ENCODE measurements around the gene SLC6A6. TPM values are rescaled to one million over a fixed set of nuclear protein-coding genes. Genes with fewer than 3 reads are reported as not detected.

The SLC6A6 gene
- total RNA-seq, 2 donors from 2014 or later = 43.1 to 56.5 TPM

DNA sequence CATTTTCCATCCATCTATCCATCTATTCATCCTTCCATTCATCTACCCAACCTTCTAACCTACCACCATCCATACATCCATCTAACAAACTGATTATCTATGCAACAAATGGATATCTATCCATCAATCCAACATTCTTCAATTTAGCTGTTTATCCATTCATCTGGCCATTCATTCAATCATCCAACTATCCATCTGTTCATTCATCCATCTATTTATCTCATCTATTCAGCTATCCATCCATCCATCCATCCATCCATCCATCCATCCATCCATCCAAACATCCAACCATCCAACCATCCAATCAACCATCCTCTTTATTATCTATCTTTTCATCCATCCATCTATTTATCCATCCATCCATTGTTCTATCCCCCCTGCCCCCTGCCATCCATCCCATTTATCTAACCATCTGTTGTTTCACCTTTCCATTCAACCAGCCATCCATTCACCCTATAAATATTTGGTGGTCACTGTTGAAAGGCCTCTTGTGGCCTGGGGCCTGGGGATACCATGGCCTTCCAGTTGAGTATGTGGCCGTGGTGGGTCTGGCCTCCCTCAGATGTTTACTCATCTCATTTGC is 44.7 kb downstream of the SLC6A6 start:
- no peak overlapping the region for H3K4me3 ChIP-seq (ENCODE audit: low read length)
- peaks cover 9% of the 10 kb centered on the region for H3K9me3 ChIP-seq (ENCODE audit: control insufficient read depth, low read length)
- no peaks in the 10 kb centered on the region for H3K4me1 ChIP-seq (ENCODE audit: control insufficient read depth, insufficient read depth, low read length)
- H3K36me3 ChIP-seq (ENCODE audit: control insufficient read depth, insufficient read depth, low read length) = peaks cover 44% of the 10 kb centered on the region
- no peak overlapping the region for H3K27ac Mint-ChIP-seq
- H3K9me3 Mint-ChIP-seq = peaks cover 7% of the 10 kb centered on the region
- 98 to 100% methylated on average over 1 of the region's 1 CpG for WGBS, 2 experiments (ENCODE audit: insufficient coverage in 1 of 2, insufficient read length in 1 of 2)
- no peaks in the 10 kb centered on the region for H3K27me3 ChIP-seq (ENCODE audit: control insufficient read depth, insufficient read depth, low read length, poor library complexity, severe bottlenecking)
- H3K36me3 Mint-ChIP-seq (ENCODE audit: low read depth) = peaks cover 73% of the 10 kb centered on the region
- no peaks in the 10 kb centered on the region for H3K27me3 Mint-ChIP-seq (ENCODE audit: insufficient read depth)
- H3K4me1 Mint-ChIP-seq = no peaks in the 10 kb centered on the region
- no peak for DNase-seq
- H3K27ac ChIP-seq (ENCODE audit: low read depth, low read length) = no peak overlapping the region
- H3K9ac ChIP-seq (ENCODE audit: extremely low read depth, low read length, poor library complexity, severe bottlenecking) = no peak overlapping the region
- TF ChIP-seq, protein P1, sequence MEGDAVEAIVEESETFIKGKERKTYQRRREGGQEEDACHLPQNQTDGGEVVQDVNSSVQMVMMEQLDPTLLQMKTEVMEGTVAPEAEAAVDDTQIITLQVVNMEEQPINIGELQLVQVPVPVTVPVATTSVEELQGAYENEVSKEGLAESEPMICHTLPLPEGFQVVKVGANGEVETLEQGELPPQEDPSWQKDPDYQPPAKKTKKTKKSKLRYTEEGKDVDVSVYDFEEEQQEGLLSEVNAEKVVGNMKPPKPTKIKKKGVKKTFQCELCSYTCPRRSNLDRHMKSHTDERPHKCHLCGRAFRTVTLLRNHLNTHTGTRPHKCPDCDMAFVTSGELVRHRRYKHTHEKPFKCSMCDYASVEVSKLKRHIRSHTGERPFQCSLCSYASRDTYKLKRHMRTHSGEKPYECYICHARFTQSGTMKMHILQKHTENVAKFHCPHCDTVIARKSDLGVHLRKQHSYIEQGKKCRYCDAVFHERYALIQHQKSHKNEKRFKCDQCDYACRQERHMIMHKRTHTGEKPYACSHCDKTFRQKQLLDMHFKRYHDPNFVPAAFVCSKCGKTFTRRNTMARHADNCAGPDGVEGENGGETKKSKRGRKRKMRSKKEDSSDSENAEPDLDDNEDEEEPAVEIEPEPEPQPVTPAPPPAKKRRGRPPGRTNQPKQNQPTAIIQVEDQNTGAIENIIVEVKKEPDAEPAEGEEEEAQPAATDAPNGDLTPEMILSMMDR (conservative IDR thresholded peaks at IDR 0.05) = no peak
- no peak overlapping the region for H3K4me3 Mint-ChIP-seq

DNA sequence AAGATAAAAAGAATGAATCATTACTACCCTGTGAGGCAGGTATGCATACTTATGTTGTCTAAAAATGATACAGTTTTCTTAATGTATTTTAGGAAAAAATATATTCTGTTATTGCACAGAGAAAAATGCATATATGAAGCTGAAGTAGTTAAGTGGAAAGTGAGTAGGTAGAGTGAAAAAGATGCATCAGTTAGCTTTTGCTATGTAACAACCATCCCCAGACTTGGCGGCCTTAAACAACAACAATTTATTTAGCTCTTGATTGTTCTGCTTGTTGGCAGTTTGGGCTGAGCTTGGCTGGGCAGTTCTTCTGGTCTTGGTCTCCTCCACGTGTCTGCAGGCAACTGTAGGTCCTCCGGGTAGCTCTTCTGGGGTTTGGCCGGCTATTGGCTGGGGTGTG is 45.7 kb downstream of the SLC6A6 start:
- H3K27me3 Mint-ChIP-seq (ENCODE audit: insufficient read depth) = no peaks in the 10 kb centered on the region
- no peak overlapping the region for H3K4me3 Mint-ChIP-seq
- 96 to 100% methylated on average over 4 of the region's 4 CpGs for WGBS, 2 experiments (ENCODE audit: insufficient coverage in 1 of 2, insufficient read length in 1 of 2)
- peaks cover 79% of the 10 kb centered on the region for H3K36me3 Mint-ChIP-seq (ENCODE audit: low read depth)
- no peak overlapping the region for H3K9ac ChIP-seq (ENCODE audit: extremely low read depth, low read length, poor library complexity, severe bottlenecking)
- H3K27me3 ChIP-seq (ENCODE audit: control insufficient read depth, insufficient read depth, low read length, poor library complexity, severe bottlenecking) = no peaks in the 10 kb centered on the region
- H3K9me3 ChIP-seq (ENCODE audit: control insufficient read depth, low read length) = peaks cover 9% of the 10 kb centered on the region
- H3K4me3 ChIP-seq (ENCODE audit: low read length) = no peak overlapping the region
- H3K9me3 Mint-ChIP-seq = peaks cover 7% of the 10 kb centered on the region
- no peak overlapping the region for H3K27ac ChIP-seq (ENCODE audit: low read depth, low read length)
- DNase-seq = no peak
- no peaks in the 10 kb centered on the region for H3K4me1 Mint-ChIP-seq
- TF ChIP-seq, protein P1 (conservative IDR thresholded peaks at IDR 0.05) = no peak
- H3K27ac Mint-ChIP-seq = no peak overlapping the region
- H3K4me1 ChIP-seq (ENCODE audit: control insufficient read depth, insufficient read depth, low read length) = no peaks in the 10 kb centered on the region
- H3K36me3 ChIP-seq (ENCODE audit: control insufficient read depth, insufficient read depth, low read length) = peaks cover 50% of the 10 kb centered on the region

DNA sequence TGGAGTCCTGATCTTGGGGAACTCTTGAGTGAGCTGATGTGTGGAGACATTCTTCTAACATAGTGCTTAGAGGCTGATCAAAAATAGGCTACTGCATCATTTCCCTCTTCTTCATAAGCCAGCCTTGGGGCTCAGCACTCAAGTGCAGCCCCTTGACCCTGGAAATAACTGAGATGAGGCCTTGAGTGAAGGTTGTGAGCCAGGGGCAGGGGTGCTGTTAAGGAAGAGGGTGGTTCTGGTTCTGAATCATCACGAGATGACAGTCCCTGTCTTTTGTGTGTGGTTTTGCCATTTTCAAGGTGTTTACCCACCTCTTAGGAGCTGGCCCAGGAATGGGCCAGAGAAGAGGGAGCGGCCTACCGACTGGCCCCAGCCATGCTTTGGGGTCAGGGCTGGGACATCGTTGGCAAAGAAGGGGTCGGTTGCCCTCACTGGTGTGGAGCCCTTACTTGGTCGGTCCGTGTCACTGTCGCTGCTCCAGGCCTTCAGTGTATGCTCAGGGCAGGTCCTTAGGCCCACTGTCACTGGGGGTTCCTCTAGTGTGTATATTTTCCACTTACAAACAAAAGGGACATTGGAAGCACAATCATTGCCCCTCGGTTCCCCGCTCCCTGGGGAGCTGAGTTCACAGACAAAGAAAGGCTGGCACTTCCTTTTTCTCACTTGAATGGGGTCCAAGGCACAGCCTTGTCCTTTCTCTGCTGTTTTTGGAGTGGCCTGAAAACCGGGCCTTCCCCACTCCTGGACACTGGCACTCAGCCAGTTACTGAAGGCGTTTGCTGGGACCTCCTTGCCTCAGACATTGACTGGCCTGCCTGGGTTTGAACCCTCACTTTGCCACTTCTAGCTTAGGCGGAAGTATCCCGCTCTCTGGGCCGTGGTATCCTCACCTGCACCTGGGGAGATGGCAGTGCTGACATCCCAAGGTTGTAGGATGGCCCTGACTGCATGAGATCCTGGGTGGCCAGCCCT is 46.6 kb downstream of the SLC6A6 start:
- TF ChIP-seq, protein P1 (conservative IDR thresholded peaks at IDR 0.05) = no peak
- 90 to 91% methylated on average over 10 to 15 of the region's 15 CpGs for WGBS, 2 experiments (ENCODE audit: insufficient coverage in 1 of 2, insufficient read length in 1 of 2)
- no peak overlapping the region for H3K9ac ChIP-seq (ENCODE audit: extremely low read depth, low read length, poor library complexity, severe bottlenecking)
- peaks cover 7% of the 10 kb centered on the region for H3K9me3 Mint-ChIP-seq
- no peak overlapping the region for H3K4me3 Mint-ChIP-seq
- H3K9me3 ChIP-seq (ENCODE audit: control insufficient read depth, low read length) = peaks cover 9% of the 10 kb centered on the region
- H3K4me1 ChIP-seq (ENCODE audit: control insufficient read depth, insufficient read depth, low read length) = no peaks in the 10 kb centered on the region
- H3K4me3 ChIP-seq (ENCODE audit: low read length) = no peak overlapping the region
- no peak for DNase-seq
- no peaks in the 10 kb centered on the region for H3K4me1 Mint-ChIP-seq
- no peaks in the 10 kb centered on the region for H3K27me3 ChIP-seq (ENCODE audit: control insufficient read depth, insufficient read depth, low read length, poor library complexity, severe bottlenecking)
- H3K27ac ChIP-seq (ENCODE audit: low read depth, low read length) = no peak overlapping the region
- no peaks in the 10 kb centered on the region for H3K27me3 Mint-ChIP-seq (ENCODE audit: insufficient read depth)
- H3K36me3 ChIP-seq (ENCODE audit: control insufficient read depth, insufficient read depth, low read length) = peaks cover 50% of the 10 kb centered on the region
- no peak overlapping the region for H3K27ac Mint-ChIP-seq
- H3K36me3 Mint-ChIP-seq (ENCODE audit: low read depth) = peaks cover 82% of the 10 kb centered on the region

All from endodermal cell (in vitro differentiated cells).